ENCODE results near the gene PNMA5.

Gene PNMA5

GRCh38 chrX:152958524-152959465, 35.1 kb downstream of the PNMA5 start:
- DNase-seq (ENCODE audit: low read depth): peak; percentile 91

GRCh38 chrX:152958047-152958446, 35.9 kb downstream of the PNMA5 start:
- DNase-seq (ENCODE audit: low read depth): peak; percentile 61

DNA sequence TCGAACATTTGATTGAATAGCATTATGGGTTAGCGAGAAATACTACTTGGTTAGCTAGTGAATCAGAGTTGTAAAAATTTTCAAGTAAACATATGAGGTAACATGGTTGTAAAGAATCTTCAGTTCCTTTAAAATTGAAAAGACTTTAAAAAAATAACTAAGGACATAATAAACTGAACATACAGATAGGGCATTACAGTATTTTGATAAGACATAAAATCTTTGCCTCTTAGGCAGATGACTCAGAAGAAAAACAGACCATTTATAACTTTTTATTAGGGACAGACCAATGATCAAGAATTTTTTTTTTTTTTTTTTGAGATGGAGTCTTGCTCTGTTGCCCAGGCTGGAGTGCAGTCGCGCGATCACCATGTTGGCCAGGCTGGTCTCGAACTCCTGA, 43.1 kb downstream of the PNMA5 start:
- peak; percentile 73 for DNase-seq (ENCODE audit: low read depth)

- DNase-seq (ENCODE audit: low read depth): no peak
Measured at GRCh38 chrX:152949114-152949513, 44.8 kb downstream of the PNMA5 start.

- no peak for DNase-seq (ENCODE audit: low read depth)
Measured at GRCh38 chrX:152946681-152947080, 47.2 kb downstream of the PNMA5 start.

DNA sequence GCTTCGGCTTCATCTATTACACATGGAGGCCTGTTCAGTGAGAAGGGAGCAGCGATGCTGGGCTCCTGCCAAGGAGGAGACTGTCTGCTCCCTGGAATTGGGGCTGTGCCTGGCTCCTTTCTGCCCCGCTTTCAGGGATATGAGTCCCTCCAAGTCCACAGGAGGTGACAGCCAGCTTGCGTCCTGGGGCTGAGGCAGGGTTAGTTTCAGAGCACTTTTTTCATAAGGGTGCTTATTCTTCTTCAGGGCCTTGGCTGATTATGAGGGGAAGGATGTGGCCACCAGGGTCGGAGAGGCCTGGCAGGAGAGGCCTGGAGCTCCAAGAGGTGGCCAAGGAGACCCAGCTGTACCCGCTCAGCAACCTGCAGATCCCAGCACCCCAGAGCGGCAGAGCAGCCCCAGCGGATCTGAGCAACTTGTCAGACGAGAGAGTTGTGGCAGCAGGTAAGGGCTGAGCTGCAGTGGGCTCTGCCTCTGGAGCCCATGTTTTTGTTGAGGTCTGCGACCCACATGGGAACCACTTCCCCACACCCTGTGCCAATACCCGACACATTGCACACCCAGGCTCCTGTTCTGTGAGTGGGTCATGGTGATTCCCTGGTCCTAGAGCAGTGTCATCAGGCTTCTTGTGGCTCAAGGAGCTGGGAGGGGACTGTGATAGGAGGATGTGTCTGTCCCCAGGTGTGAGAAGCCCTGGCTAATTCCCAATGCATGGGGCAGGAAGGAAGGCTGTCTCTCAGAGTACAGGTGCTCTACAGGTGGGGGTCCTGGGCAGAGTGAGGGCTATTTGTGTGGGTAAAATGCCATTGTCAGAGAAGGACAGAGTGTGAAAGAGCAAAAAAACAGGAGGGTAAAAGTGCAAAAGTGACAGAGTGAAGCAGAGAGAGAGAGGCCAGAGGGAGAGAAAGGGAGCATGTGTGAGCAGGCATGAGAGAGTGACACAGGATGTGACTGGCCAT, 48.6 kb downstream of the PNMA5 start:
- no peak for DNase-seq (ENCODE audit: low read depth)

GRCh38 chrX:152943826-152944225, 50.1 kb downstream of the PNMA5 start:
- DNase-seq (ENCODE audit: low read depth): no peak

DNA sequence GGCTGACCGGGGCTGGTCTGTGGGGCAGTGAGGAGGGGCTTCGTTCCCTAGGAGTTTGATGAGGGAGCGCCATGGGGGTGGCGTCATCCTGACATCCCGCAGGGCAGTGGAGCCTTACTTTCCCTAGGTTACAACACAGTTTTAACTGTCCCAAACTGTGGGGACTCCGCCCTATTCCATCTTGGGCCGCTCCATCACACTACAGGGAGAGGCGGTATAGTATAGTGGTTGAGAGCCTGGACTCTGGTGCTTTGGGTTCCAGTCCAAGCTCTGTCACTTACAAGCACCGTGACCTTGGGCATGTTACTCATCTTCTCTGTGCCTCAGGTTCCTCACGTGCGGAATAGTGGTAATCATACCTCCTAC, 51.9 kb downstream of the PNMA5 start:
- no peak for DNase-seq (ENCODE audit: low read depth)

DNA sequence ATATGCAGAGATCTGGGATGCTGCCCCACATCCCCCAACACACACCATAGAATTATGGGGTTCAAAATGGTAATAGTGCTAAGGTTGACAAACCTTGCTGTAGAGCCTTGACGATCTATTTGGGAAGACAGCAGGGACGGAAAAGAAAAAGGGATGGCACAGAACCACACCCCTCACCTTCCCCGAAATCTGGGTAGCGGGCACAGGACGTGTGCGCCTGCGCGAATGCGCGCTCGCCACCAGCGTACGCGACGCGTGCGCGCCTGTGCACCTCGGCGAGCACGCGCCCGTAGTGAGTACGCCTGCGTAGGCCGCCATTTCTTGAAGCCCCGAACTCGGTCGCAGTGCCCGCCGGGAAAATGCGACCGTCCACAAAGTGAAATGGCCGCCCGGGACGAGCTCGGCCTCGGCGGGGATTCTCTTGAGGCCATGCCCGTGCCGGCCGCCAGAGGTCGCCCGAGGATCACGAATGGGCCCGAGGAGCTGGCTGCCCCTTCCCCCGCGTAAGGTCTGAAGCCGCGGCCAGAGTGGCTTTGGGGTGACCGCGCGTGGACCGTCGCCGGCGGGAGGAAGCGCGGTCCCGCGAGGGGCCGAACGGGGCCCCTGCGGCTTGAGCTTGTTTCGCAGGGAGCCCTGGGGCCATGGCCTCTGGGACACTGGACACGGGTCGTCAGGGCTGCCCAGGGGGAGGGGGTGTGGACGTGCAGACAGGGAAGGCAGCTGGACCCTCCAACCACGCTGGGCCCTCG, 52.4 kb downstream of the PNMA5 start:
- peak; percentile 92 for DNase-seq (ENCODE audit: low read depth)

Data from EH (cell line).